Sigmoid colon (tissue), 7 donors: ENCODE results near the gene CHAF1B. TPM values are rescaled to one million over a fixed set of nuclear protein-coding genes. Genes with fewer than 3 reads are reported as not detected.

Source experiments
- DNase-seq: peaks from one replicate; pipeline ENCODE4 v3.0.0-alpha.2; 2019
- H3K27ac ChIP-seq, 4 donors: fragments of 200-600 bp; sonication (generic); one replicate each; pipeline ENCODE4 v1.5.1; 2016 to 2019; ENCODE audit warnings: mild to moderate bottlenecking in 1 of 4
- H3K27me3 ChIP-seq, 3 donors: fragments of 200-600 bp; sonication (generic); one replicate each; pipeline ENCODE4 v1.5.1; 2019; ENCODE audit warnings: mild to moderate bottlenecking in 1 of 3
- H3K36me3 ChIP-seq, 4 donors: fragments of 200-600 bp; sonication (generic); one replicate each; pipeline ENCODE4 v1.5.1; 2016 to 2019
- H3K4me1 ChIP-seq, 4 donors: fragments of 200-600 bp; sonication (generic); one replicate each; pipeline ENCODE4 v1.5.1; 2017 to 2019
- H3K4me3 ChIP-seq, 4 donors: fragments of 200-600 bp; sonication (generic); one replicate each; pipeline ENCODE4 v1.5.1; 2017 to 2019; ENCODE audit warnings: mild to moderate bottlenecking in 2 of 4, moderate library complexity in 1 of 4
- H3K9me3 ChIP-seq, 4 donors: fragments of 200-600 bp in 3 of 4; sonication (generic) in 3 of 4; one replicate each; pipeline versions ENCODE4 v1.5.1 to v1.6.1; 2013 to 2019
- CTCF ChIP-seq, 4 experiments: fragments of 450-650 bp in 3 of 4; fragments of 200-600 bp in 1 of 4; IDR thresholded peaks; one replicate each; pipeline ENCODE4 v1.5.1; 2016 to 2019; ENCODE audit warnings: antibody characterized with exemption in 4 of 4, mild to moderate bottlenecking in 3 of 4, moderate library complexity in 2 of 4
- EP300 ChIP-seq, 4 donors: sonication (generic); formaldehyde crosslinking; IDR thresholded peaks; one replicate each; pipeline ENCODE4 v1.6.1; 2017; ENCODE audit warnings: antibody characterized with exemption in 4 of 4
- POLR2A ChIP-seq, 2 donors: fragments of 450-650 bp; IDR thresholded peaks; one replicate each; pipeline ENCODE4 v1.6.1; 2016; ENCODE audit warnings: antibody characterized with exemption in 2 of 2, mild to moderate bottlenecking in 2 of 2, moderate library complexity in 2 of 2
- POLR2AphosphoS5 ChIP-seq, 4 donors: sonication (generic); formaldehyde crosslinking; IDR thresholded peaks; one replicate each; pipeline ENCODE4 v1.6.1; 2017; ENCODE audit warnings: antibody characterized with exemption in 4 of 4
- WGBS, 2 donors: extraction: QIAGEN DNeasy Blood & Tissue Kit; methylation state at CpG; one replicate each; pipeline ENCODE4 v1.1.7; 2013; 5-methylcytosine and 5-hydroxymethylcytosine counted together
- intact Hi-C: fragments of 100-400 bp; cut with DNase I; formaldehyde crosslinking; loops from one replicate; pipeline ENCODE4 v1.15.1; 2023
- polyA plus RNA-seq, 3 donors: library from polyadenylated mRNA; stranded (reverse); fragments of 200-250 nt; gene quantifications; one replicate each; pipeline ENCODE4 v1.2.3, GENCODE V29; 2013
- total RNA-seq, 4 donors: library from RNA; depleted of rRNA; stranded (reverse); fragments of >200 nt; gene quantifications; one replicate each; pipeline ENCODE4 v1.1.0, GENCODE V29; 2016
- donor health status: healthy with polysubstance abuse.
- donor health status: Bipolar disorder and iron deficiency.
- donor health status: healthy.

The CHAF1B gene
- total and polyA plus RNA-seq, 7 donors: 0.36 to 3.5 (median 0.66) TPM

DNA sequence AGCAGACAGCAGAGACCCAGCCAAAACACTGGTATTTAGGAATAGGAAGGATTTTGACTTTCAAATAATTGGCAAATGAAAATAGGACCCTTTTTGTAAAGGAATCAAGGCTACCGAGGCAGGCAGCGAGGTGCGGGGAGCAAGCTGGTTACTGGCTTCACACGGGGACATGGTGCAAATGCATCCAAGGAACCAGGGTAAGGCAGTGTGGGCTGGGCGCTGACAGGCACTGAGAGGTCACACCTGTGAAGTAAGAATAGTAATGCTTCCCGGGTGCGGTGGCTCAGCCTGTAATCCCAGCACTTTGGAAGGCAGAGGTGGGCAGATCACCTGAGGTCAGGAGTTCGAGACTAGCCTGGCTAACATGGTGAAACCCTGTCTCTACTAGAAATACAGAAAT, 15.5 kb downstream of the CHAF1B start:
- no peak overlapping the region for H3K27ac ChIP-seq
- intact Hi-C loops: no loop called here
- H3K9me3 ChIP-seq: no peaks in the 10 kb centered on the region
- 94 to 96% methylated on average over 8 of the region's 8 CpGs for WGBS, 2 donors
- H3K36me3 ChIP-seq: peaks cover 0 to 5% (median 0%) of the 10 kb centered on the region in 4 donors
- no peaks in the 10 kb centered on the region for H3K4me1 ChIP-seq
- TF ChIP-seq CTCF (IDR thresholded peaks at IDR 0.05) (no peak), EP300 (IDR thresholded peaks at IDR 0.05) (no peak), POLR2A (IDR thresholded peaks at IDR 0.05) (no peak), POLR2AphosphoS5 (IDR thresholded peaks at IDR 0.05) (no peak)
- peak; percentile 24 for DNase-seq
- H3K27me3 ChIP-seq: no peaks in the 10 kb centered on the region
- H3K4me3 ChIP-seq: no peak overlapping the region

GRCh38 chr21:36402339-36402738, 17.1 kb downstream of the CHAF1B start:
- no peak for DNase-seq
- Histone ChIP-seq H3K27me3 (no peaks in the 10 kb centered on the region), H3K9me3 (no peaks in the 10 kb centered on the region), H3K4me3 (no peak overlapping the region), H3K4me1 (no peaks in the 10 kb centered on the region), H3K36me3 (peaks cover 0 to 5% (median 0%) of the 10 kb centered on the region in 4 donors), H3K27ac (no peak overlapping the region)
- no peak for TF ChIP-seq CTCF (IDR thresholded peaks at IDR 0.05)
- no peak for TF ChIP-seq POLR2A (IDR thresholded peaks at IDR 0.05)
- no peak for TF ChIP-seq EP300 (IDR thresholded peaks at IDR 0.05)
- TF ChIP-seq POLR2AphosphoS5 (IDR thresholded peaks at IDR 0.05): no peak
- WGBS, 2 donors: 26 to 61% methylated on average over 1 of the region's 1 CpG
- intact Hi-C loops: no loop called here

GRCh38 chr21:36403713-36404112, 18.5 kb downstream of the CHAF1B start:
- no peaks in the 10 kb centered on the region for H3K4me1 ChIP-seq
- 88% methylated on average over 5 of the region's 5 CpGs for WGBS, 2 donors
- no peaks in the 10 kb centered on the region for H3K27me3 ChIP-seq
- no peak for DNase-seq
- H3K36me3 ChIP-seq: peaks cover 0 to 5% (median 0%) of the 10 kb centered on the region in 4 donors
- intact Hi-C loops: no loop called here
- no peak overlapping the region for H3K27ac ChIP-seq
- no peak overlapping the region for H3K4me3 ChIP-seq
- TF ChIP-seq POLR2A (IDR thresholded peaks at IDR 0.05): no peak
- TF ChIP-seq POLR2AphosphoS5 (IDR thresholded peaks at IDR 0.05): no peak
- no peak for TF ChIP-seq EP300 (IDR thresholded peaks at IDR 0.05)
- no peak for TF ChIP-seq CTCF (IDR thresholded peaks at IDR 0.05)
- no peaks in the 10 kb centered on the region for H3K9me3 ChIP-seq

- 92 to 94% methylated on average over 6 of the region's 6 CpGs for WGBS, 2 donors
- DNase-seq: no peak
- no peaks in the 10 kb centered on the region for H3K4me1 ChIP-seq
- H3K27ac ChIP-seq: no peak overlapping the region
- intact Hi-C loops: no loop called here
- TF ChIP-seq EP300 (IDR thresholded peaks at IDR 0.05) (no peak), CTCF (IDR thresholded peaks at IDR 0.05) (no peak), POLR2AphosphoS5 (IDR thresholded peaks at IDR 0.05) (no peak)
- H3K36me3 ChIP-seq: peaks cover 0 to 6% (median 0%) of the 10 kb centered on the region in 4 donors
- no peaks in the 10 kb centered on the region for H3K9me3 ChIP-seq
- no peaks in the 10 kb centered on the region for H3K27me3 ChIP-seq
- H3K4me3 ChIP-seq: no peak overlapping the region
These were observed 23.4 kb downstream of the CHAF1B start for GRCh38 chr21:36408568-36408967.

- H3K9me3 ChIP-seq: no peaks in the 10 kb centered on the region
- no peak for DNase-seq
- TF ChIP-seq CTCF (IDR thresholded peaks at IDR 0.05) (no peak), EP300 (IDR thresholded peaks at IDR 0.05) (no peak), POLR2AphosphoS5 (IDR thresholded peaks at IDR 0.05) (no peak), POLR2A (IDR thresholded peaks at IDR 0.05) (no peak)
- no peaks in the 10 kb centered on the region for H3K27me3 ChIP-seq
- 97 to 98% methylated on average over 10 of the region's 10 CpGs for whole genome bisulfite sequencing, 2 donors
- no peak overlapping the region for H3K4me3 ChIP-seq
- H3K4me1 ChIP-seq: no peaks in the 10 kb centered on the region
- peaks cover 0 to 13% (median 0%) of the 10 kb centered on the region in 4 donors for H3K36me3 ChIP-seq
- no peak overlapping the region for H3K27ac ChIP-seq
- intact Hi-C loops: no loop called here
These were observed 26.1 kb downstream of the CHAF1B start for GRCh38 chr21:36411301-36411700.
